Memory B cell (primary cell): ENCODE results near the gene U2AF1.
A peak's percentile ranks its signal among the peaks of the same experiment; 100 is the strongest.
"Not testable (repeated sequence)": the region's sequence is repeated elsewhere in the genome, so short reads cannot be mapped to it uniquely, and the experiment has no call there.

Experiments used
- ATAC-seq: fragments of 150-1000 bp; cut with Tn5 transposase; 2 replicates; pipeline ENCODE4 v1.10.0; 2021; ENCODE audit warnings: low read depth, mild to moderate bottlenecking, moderate library complexity
- DNase-seq, 2 donors: peaks; one replicate each; pipeline ENCODE4 v3.0.0; 2022; ENCODE audit warnings: low spot score in 2 of 2
- H3K27ac Mint-ChIP-seq: one replicate; pipeline ENCODE4 v1.8.0; 2022; ENCODE audit warnings: mild to moderate bottlenecking, moderate library complexity, mixed read lengths
- H3K27me3 Mint-ChIP-seq: one replicate; pipeline ENCODE4 v1.8.0; 2022; ENCODE audit warnings: mixed read lengths
- H3K36me3 Mint-ChIP-seq: one replicate; pipeline ENCODE4 v1.8.0; 2022; ENCODE audit warnings: mild to moderate bottlenecking, mixed read lengths
- H3K4me1 Mint-ChIP-seq: one replicate; pipeline ENCODE4 v1.8.0; 2022; ENCODE audit warnings: mixed read lengths
- H3K4me3 Mint-ChIP-seq: one replicate; pipeline ENCODE4 v1.8.0; 2022; ENCODE audit warnings: mild to moderate bottlenecking, moderate library complexity, mixed read lengths
- H3K9me3 Mint-ChIP-seq: one replicate; pipeline ENCODE4 v1.8.0; 2022; ENCODE audit warnings: mixed read lengths

U2AF1 gene, protein sequence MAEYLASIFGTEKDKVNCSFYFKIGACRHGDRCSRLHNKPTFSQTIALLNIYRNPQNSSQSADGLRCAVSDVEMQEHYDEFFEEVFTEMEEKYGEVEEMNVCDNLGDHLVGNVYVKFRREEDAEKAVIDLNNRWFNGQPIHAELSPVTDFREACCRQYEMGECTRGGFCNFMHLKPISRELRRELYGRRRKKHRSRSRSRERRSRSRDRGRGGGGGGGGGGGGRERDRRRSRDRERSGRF

DNA sequence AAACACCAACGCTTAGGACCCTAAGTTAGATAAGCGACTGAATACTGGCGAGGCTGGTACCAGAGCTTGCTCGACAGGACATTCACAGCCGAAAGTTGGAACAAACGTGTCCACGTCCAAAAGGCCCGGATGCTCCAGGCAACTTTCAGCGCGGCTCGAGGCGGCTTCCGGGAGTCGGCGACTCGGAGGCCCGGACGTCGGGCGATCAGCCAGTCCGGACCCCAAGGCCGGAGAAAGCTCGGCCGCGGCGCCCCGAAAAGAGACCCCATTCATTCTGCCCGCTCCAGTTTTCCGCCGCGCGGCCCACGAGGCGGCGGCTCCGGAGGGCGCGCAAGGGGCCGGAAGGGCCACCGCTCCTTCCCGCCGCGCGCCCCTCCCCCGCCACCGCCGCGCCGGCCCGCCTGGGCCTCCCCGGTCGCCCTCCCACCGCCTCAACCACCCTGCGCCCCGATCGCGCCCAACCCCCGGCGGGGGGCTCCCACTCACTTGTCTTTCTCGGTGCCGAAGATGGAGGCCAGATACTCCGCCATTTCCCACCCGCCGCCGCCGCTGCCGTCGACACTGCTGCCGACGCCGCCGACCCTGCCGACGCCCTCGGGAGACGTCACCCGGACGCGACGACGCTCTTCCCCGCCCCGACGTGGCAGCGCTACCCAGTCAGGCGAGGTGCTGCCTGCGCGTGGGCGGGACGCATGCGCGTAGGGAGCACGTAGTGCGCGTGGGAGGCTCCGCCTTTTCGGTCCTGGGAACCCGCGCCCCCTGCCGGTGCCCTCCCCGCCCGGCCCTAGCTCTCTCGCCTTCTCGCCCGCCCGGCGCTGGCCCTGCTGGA is at the start of gene U2AF1:
U2AF1 (minus strand) TSS at position 606 of the 829 bp plus-strand sequence; CDS start at position 530, 76 bp downstream.
- H3K9me3 Mint-ChIP-seq, H3K36me3 Mint-ChIP-seq, H3K4me1 Mint-ChIP-seq, H3K27me3 Mint-ChIP-seq, H3K27ac Mint-ChIP-seq: not testable (repeated sequence)
- ATAC-seq (peak; percentile 91), DNase-seq (peak; percentile 30 to 62)
- peak within 1 kb of the TSS; percentile 72 for H3K4me3 Mint-ChIP-seq

DNA sequence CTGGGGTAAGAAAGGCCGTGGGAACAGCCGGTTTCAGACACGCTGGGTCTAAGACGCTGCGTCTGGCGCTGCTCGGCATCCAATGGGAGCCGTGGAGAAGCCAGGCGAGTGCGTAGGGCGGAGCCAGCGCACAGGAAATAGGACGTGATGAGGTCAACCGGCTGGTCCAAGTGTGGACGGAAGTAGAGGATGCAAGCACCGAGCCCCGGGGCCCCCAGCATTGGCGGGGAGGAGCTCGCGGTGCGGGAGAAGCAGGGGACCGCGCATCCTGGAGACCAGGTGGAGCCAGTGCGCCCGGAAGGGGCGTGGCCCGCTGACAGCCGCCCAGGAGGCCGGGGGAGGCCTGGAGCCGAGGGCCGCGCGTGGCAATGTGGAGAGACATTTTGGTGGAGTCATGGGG is 46.2 kb upstream of the U2AF1 start:
- not testable (repeated sequence) for H3K27me3 Mint-ChIP-seq, DNase-seq, H3K4me1 Mint-ChIP-seq, H3K27ac Mint-ChIP-seq, ATAC-seq, H3K36me3 Mint-ChIP-seq, H3K9me3 Mint-ChIP-seq, H3K4me3 Mint-ChIP-seq

DNA sequence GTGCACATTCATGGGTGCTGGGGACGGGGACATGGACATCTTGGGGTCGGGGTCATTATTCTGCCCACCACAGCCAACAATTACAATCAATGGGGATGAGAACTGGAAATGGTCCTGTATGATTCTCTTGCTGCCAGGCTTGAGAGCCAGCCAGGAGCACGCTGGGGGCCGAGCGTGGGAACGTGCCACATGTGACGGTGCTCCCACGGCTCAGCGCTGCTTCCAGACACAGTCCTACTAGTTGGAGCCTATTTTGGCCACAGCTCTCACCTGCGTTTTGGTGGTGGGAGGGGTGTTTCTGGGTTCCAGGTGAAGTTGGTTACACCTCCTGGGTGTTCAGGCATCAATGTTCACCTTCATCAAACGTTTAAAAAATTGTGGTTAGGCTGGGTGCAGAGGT is 42.0 kb upstream of the U2AF1 start:
- not testable (repeated sequence) for H3K36me3 Mint-ChIP-seq, H3K4me3 Mint-ChIP-seq, H3K27me3 Mint-ChIP-seq, DNase-seq, H3K4me1 Mint-ChIP-seq, H3K9me3 Mint-ChIP-seq, ATAC-seq, H3K27ac Mint-ChIP-seq

DNA sequence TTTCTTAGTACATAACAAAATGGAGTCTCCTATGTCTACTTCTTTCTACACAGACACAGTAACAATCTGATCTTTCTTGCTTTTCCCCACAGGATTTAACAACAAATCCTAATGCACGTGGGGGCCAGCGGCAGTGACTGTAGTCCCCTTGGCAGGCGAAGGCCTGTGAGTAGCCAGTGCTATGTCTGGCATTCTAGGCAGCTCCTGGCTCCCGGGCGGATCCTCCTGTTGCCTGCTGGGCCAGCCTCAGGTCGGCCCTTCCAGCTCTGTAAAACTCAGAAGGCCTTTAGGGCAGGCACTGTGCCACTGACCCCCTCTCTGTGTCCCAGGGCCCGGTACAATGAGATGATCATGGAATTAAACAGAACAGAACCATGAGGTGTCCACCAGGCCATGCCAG is 40.6 kb upstream of the U2AF1 start:
- not testable (repeated sequence) for H3K27me3 Mint-ChIP-seq, H3K36me3 Mint-ChIP-seq, H3K4me1 Mint-ChIP-seq, H3K27ac Mint-ChIP-seq, DNase-seq, H3K4me3 Mint-ChIP-seq, ATAC-seq, H3K9me3 Mint-ChIP-seq

GRCh38 chr21:43146637-43147036 is 39.3 kb upstream of the U2AF1 start:
- H3K4me1 Mint-ChIP-seq, DNase-seq, H3K27ac Mint-ChIP-seq, ATAC-seq, H3K27me3 Mint-ChIP-seq, H3K4me3 Mint-ChIP-seq, H3K36me3 Mint-ChIP-seq, H3K9me3 Mint-ChIP-seq: not testable (repeated sequence)

DNA sequence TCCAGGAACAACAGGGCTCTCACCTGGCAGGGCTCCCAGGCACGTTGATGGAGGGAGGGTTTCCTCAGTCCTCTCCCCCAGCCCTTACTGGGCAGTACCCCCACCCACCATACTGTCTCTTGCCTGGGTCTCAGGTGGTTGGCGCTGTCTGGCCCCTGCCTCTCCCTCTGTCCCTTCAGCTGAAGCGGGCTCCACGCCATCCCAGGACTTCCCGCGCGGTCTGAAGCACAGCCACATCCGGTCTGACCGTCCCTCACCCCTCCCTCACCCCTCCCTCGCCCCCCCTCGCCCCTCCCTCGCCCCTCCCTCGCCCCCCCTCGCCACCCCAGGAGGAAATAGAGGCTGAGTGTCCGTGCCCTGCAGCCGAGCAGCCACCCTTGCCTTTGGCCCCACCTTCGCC is 34.0 kb upstream of the U2AF1 start:
- not testable (repeated sequence) for H3K4me3 Mint-ChIP-seq, H3K9me3 Mint-ChIP-seq, H3K36me3 Mint-ChIP-seq, ATAC-seq, H3K4me1 Mint-ChIP-seq, DNase-seq, H3K27me3 Mint-ChIP-seq, H3K27ac Mint-ChIP-seq

- H3K4me3 Mint-ChIP-seq, DNase-seq: not testable (repeated sequence)
- peak; percentile 67 for ATAC-seq
Measured at GRCh38 chr21:43138944-43139343, 31.6 kb upstream of the U2AF1 start.

GRCh38 chr21:43134520-43134919 is 27.1 kb upstream of the U2AF1 start:
- H3K27ac Mint-ChIP-seq, H3K9me3 Mint-ChIP-seq, H3K36me3 Mint-ChIP-seq, DNase-seq, H3K4me3 Mint-ChIP-seq, H3K27me3 Mint-ChIP-seq, H3K4me1 Mint-ChIP-seq, ATAC-seq: not testable (repeated sequence)

More at GRCh38 chr21:43138944-43139343, 31.6 kb upstream of the U2AF1 start:
- not testable (repeated sequence) for H3K27ac Mint-ChIP-seq, H3K36me3 Mint-ChIP-seq, H3K27me3 Mint-ChIP-seq, H3K9me3 Mint-ChIP-seq, H3K4me1 Mint-ChIP-seq

GRCh38 chr21:43130094-43130493 is 22.7 kb upstream of the U2AF1 start:
- H3K36me3 Mint-ChIP-seq, H3K27ac Mint-ChIP-seq, H3K4me3 Mint-ChIP-seq, H3K9me3 Mint-ChIP-seq, ATAC-seq, H3K27me3 Mint-ChIP-seq, H3K4me1 Mint-ChIP-seq, DNase-seq: not testable (repeated sequence)

DNA sequence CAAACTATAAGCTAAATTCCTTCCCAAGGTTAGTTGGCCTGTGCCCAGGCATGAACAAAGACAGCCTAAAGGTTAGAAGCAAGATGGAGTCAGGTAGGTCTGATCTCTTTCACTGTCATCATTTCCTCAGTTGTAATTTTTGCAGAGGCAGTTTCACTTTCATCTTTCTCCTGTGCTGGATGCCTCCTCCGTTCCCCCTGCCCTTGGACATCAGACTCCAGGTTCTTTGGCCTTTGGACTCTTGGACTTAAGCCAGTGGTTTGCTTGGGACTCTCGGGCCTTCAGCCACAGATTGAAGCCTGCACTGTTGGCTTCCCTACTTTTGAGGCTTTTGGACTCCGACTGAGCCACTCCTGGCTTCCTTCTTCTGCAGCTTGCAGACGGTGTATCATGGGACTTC is 8.6 kb upstream of the U2AF1 start:
- not testable (repeated sequence) for ATAC-seq, H3K27me3 Mint-ChIP-seq, H3K4me1 Mint-ChIP-seq, DNase-seq, H3K27ac Mint-ChIP-seq, H3K4me3 Mint-ChIP-seq, H3K36me3 Mint-ChIP-seq, H3K9me3 Mint-ChIP-seq

DNA sequence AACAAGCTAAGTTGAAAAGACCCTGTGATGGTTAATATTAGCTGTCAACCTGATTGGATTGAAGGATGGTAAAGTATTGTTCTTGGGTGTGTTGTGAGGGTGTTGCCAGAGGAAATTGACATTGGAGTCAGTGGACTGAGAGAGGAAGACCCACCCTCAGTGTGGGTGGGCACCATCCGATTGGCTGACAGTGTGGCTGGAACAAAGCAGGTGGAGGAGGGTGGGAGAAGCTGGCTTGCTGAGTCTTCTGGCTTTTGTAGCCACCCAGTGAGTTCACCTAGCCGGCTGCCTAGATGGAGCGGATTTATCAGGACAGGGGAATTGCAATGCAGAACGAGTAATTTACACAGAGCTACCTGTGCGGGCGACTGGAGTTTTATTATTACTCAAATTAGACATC is 7.1 kb upstream of the U2AF1 start:
- H3K4me3 Mint-ChIP-seq, H3K27ac Mint-ChIP-seq, H3K27me3 Mint-ChIP-seq, DNase-seq, ATAC-seq, H3K36me3 Mint-ChIP-seq, H3K9me3 Mint-ChIP-seq, H3K4me1 Mint-ChIP-seq: not testable (repeated sequence)

DNA sequence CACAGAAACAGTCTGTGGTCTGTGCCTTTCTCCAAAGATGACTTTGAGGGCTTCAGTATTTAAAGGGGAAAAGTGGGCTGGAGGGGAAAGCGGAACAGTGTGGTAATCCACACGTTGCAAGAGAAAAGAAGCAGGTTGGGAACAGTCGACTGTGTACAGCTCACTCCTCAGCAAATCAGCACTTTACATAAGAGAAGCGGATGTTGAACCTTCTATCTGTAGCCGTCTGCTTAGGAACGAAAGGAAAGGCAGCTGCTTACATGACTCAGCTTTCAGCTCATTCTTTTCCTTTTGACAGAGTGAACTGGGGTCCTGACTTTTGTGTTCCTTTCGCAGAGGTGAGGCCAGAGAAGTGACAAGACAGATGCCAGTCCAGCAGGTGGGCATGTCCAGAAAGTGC is 1.6 kb upstream of the U2AF1 start:
- H3K4me3 Mint-ChIP-seq, H3K27ac Mint-ChIP-seq, H3K4me1 Mint-ChIP-seq, H3K36me3 Mint-ChIP-seq, H3K27me3 Mint-ChIP-seq, DNase-seq, ATAC-seq, H3K9me3 Mint-ChIP-seq: not testable (repeated sequence)

GRCh38 chr21:43108177-43108576 is 807 bp upstream of the U2AF1 start:
- not testable (repeated sequence) for H3K4me1 Mint-ChIP-seq, H3K27me3 Mint-ChIP-seq, H3K36me3 Mint-ChIP-seq, DNase-seq, H3K27ac Mint-ChIP-seq, ATAC-seq, H3K4me3 Mint-ChIP-seq, H3K9me3 Mint-ChIP-seq

DNA sequence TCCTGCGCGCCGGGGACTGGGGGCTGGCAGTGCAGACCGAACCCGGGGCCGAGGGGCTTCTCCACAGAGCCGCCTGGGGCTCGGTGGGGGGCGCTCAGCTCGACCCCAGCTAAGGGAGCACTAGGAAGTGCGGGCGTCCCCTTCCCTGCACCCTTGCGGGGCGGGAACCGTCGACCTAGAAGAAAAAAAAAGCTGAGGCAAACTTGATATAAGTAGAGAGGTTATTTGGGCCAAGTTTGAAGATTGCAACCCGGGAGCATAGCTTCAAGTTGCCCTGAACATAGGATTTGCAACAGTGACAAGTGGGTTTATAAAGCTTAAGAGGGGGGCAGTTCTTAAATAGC is 396 bp upstream of the U2AF1 start:
- not testable (repeated sequence) for H3K4me1 Mint-ChIP-seq, H3K36me3 Mint-ChIP-seq, H3K9me3 Mint-ChIP-seq, DNase-seq, H3K4me3 Mint-ChIP-seq, H3K27me3 Mint-ChIP-seq, H3K27ac Mint-ChIP-seq
- ATAC-seq: peak; percentile 15

- DNase-seq, H3K4me1 Mint-ChIP-seq, ATAC-seq, H3K9me3 Mint-ChIP-seq, H3K27me3 Mint-ChIP-seq, H3K4me3 Mint-ChIP-seq, H3K27ac Mint-ChIP-seq, H3K36me3 Mint-ChIP-seq: not testable (repeated sequence)
Measured at GRCh38 chr21:43104642-43105041, 2.7 kb downstream of the U2AF1 start.
